ENCODE data around the gene ACOXL. TPM values are rescaled to one million over a fixed set of nuclear protein-coding genes. Genes with fewer than 3 reads are reported as not detected.

The ACOXL gene
- total RNA-seq, 1 donor from 2014 or later = not detected

DNA sequence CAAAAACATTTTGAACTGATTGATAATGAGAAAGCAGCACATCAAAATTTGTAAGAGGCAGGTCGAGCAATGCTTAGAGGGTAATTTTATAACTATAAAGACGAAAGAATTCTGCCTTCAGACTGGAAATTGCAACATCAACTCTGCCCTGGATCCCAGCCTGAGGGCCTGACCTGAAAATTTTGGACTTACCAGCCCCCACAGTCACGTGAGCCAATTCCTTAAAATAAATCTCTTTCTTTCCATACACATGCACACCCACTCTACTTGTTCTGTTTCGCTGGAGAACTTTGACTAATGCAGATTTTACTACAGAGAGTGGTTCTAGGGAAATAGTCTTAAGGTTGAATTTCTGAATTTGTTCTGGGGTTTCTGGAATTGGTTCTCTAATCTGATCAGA lies 14.6 kb upstream of the ACOXL start:
- FAIRE-seq (no peak), DNase-seq (ENCODE audit: low spot score in 2 of 2) (no peak)

GRCh38 chr2:110718382-110718781 lies 14.0 kb upstream of the ACOXL start:
- FAIRE-seq = no peak
- DNase-seq (ENCODE audit: low spot score in 2 of 2) = no peak

- FAIRE-seq (no peak), DNase-seq (ENCODE audit: low spot score in 2 of 2) (no peak)
These were observed 13.4 kb upstream of the ACOXL start for GRCh38 chr2:110718990-110719389.

GRCh38 chr2:110720547-110720946 lies 11.8 kb upstream of the ACOXL start:
- FAIRE-seq = no peak
- no peak for DNase-seq (ENCODE audit: low spot score in 2 of 2)

- FAIRE-seq = no peak
These were observed 7.6 kb upstream of the ACOXL start for GRCh38 chr2:110724820-110725219.

DNA sequence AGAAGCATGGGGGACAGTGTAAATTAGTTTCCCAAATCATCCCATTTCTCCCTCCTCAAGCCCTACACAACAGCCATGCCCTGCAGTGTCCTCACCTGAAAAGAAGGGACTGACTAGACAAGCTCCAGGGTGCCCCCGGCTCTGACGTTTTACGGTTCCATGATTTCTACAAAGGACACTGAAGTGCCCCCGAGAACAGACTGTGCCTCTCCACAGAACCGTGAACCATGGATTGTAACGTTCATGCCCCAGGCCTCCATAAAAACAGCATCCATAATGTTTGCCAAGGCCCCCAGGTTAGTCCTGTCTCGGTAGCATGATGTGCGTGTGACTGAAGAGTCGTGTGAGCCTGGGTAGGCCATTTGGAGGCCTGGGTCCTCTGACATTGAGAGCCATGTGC lies 7.0 kb upstream of the ACOXL start:
- FAIRE-seq = no peak
- no peak for DNase-seq (ENCODE audit: low spot score in 2 of 2)

More at GRCh38 chr2:110724820-110725219, 7.6 kb upstream of the ACOXL start:
- no peak for DNase-seq (ENCODE audit: low spot score in 2 of 2)

GRCh38 chr2:110725859-110726258 lies 6.5 kb upstream of the ACOXL start:
- FAIRE-seq (no peak), DNase-seq (ENCODE audit: low spot score in 2 of 2) (no peak)

- no peak for DNase-seq (ENCODE audit: low spot score in 2 of 2)
- no peak for FAIRE-seq
These were observed 6.1 kb upstream of the ACOXL start for GRCh38 chr2:110726285-110726684.

GRCh38 chr2:110727923-110728322 lies 4.5 kb upstream of the ACOXL start:
- DNase-seq (ENCODE audit: low spot score in 2 of 2) = no peak
- FAIRE-seq = no peak

- DNase-seq (ENCODE audit: low spot score in 2 of 2) (no peak), FAIRE-seq (no peak)
These were observed 3.3 kb upstream of the ACOXL start for GRCh38 chr2:110729106-110729505.

- FAIRE-seq = no peak
These were observed 1.3 kb upstream of the ACOXL start for GRCh38 chr2:110731064-110731463.

GRCh38 chr2:110735366-110735765 lies 3.0 kb downstream of the ACOXL start:
- DNase-seq (ENCODE audit: low spot score in 2 of 2) (no peak), FAIRE-seq (no peak)

More at GRCh38 chr2:110731064-110731463, 1.3 kb upstream of the ACOXL start:
- no peak for DNase-seq (ENCODE audit: low spot score in 2 of 2)

DNA sequence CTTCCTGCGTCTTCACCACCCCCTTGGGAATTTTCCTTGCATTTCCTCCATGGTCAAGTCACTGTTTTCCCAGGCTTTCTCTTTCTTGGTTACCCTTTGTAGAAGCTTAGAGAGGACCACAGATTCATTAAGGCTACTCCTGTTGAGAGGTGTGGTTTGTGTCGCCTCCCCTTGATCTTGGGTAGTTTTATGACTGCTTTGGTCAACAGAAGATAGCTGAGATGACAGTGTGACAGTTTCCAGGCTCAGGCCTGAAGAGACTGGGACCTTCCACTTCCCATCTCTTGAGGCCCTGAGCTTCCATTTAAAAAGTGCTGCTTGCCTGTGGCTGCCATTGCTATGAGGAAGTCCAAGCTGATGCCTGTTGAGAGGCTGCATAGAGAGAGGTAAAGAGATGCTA lies 5.4 kb downstream of the ACOXL start:
- DNase-seq (ENCODE audit: low spot score in 2 of 2) = no peak
- FAIRE-seq = no peak

- DNase-seq (ENCODE audit: low spot score in 2 of 2) (no peak), FAIRE-seq (no peak)
These were observed 8.5 kb downstream of the ACOXL start for GRCh38 chr2:110740747-110741349.

GRCh38 chr2:110741491-110741980 lies 9.2 kb downstream of the ACOXL start:
- no peak for DNase-seq (ENCODE audit: low spot score in 2 of 2)
- no peak for FAIRE-seq

DNA sequence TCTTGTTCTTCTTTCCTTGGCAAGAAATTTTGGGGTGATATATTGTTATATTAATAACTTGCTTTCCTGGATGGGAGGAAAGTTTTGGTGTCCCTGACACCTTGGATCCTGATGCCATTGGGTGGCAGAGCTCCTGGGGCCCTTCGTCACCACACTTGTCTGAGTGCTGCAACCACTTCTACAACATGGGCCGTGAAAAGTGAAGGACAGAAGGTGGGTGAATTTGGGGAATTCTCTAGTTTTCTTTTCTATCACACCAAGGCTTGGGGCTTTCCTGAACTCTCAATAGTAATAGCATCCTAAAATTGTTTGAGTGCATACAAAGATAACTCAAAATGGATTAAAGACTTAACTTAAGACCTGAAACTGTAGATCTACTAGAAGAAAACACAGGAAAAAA lies 10.0 kb downstream of the ACOXL start:
- DNase-seq (ENCODE audit: low spot score in 2 of 2) (no peak), FAIRE-seq (no peak)

DNA sequence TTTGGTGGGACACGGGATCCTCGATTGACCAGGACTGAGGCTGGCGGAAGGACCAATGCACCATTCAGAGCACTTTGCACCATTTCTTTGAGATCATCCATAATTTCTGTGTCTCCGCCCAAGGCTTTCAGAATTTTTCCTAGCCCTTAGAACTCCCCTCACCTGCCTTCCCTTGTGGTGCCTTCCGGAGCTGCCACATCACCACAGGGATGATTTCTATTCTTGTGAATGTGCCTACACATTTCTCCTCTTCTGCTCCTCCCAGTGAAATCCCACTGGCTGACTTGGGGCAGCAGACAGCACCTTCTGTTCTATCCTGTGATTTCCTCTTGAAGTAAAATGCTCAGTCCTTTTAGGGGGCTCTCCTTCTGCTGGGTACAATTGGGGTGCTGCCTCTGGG lies 11.2 kb downstream of the ACOXL start:
- DNase-seq (ENCODE audit: low spot score in 2 of 2) (no peak), FAIRE-seq (no peak)

- FAIRE-seq (no peak), DNase-seq (ENCODE audit: low spot score in 2 of 2) (no peak)
These were observed 12.1 kb downstream of the ACOXL start for GRCh38 chr2:110744429-110744828.

DNA sequence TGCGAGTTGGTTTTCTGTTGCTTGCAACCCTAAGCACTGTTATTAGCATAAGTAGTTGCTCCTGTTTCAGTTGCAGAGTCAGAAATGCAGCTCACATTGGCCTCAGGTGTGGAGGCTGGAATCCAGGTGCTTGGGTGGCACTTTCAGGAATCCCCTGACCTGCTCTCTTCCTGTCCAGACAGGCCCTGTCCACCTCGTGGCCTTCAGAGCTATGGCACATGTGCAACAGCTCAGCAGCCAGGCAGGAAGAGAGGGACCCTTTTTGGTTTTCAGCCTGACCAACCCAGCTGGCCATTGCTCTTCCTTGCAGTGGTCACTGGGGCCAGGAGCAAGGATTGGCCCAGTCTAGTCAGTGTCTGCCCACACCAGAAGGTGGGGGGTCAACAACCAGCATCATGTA lies 12.7 kb downstream of the ACOXL start:
- DNase-seq (ENCODE audit: low spot score in 2 of 2) (no peak), FAIRE-seq (no peak)

- FAIRE-seq = no peak
- no peak for DNase-seq (ENCODE audit: low spot score in 2 of 2)
These were observed 14.5 kb downstream of the ACOXL start for GRCh38 chr2:110746586-110747521.

All from frontal cortex (tissue), 4 donors.